ENCODE results near the gene ZNF512. TPM values are rescaled to one million over a fixed set of nuclear protein-coding genes. Genes with fewer than 3 reads are reported as not detected.
A peak's percentile ranks its signal among the peaks of the same experiment; 100 is the strongest.
"Not testable (repeated sequence)": the region's sequence is repeated elsewhere in the genome, so short reads cannot be mapped to it uniquely, and the experiment has no call there.

Gene ZNF512, protein sequence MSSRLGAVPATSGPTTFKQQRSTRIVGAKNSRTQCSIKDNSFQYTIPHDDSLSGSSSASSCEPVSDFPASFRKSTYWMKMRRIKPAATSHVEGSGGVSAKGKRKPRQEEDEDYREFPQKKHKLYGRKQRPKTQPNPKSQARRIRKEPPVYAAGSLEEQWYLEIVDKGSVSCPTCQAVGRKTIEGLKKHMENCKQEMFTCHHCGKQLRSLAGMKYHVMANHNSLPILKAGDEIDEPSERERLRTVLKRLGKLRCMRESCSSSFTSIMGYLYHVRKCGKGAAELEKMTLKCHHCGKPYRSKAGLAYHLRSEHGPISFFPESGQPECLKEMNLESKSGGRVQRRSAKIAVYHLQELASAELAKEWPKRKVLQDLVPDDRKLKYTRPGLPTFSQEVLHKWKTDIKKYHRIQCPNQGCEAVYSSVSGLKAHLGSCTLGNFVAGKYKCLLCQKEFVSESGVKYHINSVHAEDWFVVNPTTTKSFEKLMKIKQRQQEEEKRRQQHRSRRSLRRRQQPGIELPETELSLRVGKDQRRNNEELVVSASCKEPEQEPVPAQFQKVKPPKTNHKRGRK
- 16.1 TPM for total RNA-seq
- long read RNA-seq, transcript ZNF512-208 (13 exons, 3,543 nt), result minor isoform, 10 of 36 reads
- long read RNA-seq, transcript ZNF512-202 (14 exons, 3,417 nt), result minor isoform, 5 of 36 reads
- long read RNA-seq, transcript ZNF512-201 (14 exons, 3,541 nt), result major isoform, 11 of 36 reads
- long read RNA-seq, partial matches to known transcripts, result 7 of 36 reads
- long read RNA-seq, other reads (novel, unspliced or antisense), result 3 of 36 reads

DNA sequence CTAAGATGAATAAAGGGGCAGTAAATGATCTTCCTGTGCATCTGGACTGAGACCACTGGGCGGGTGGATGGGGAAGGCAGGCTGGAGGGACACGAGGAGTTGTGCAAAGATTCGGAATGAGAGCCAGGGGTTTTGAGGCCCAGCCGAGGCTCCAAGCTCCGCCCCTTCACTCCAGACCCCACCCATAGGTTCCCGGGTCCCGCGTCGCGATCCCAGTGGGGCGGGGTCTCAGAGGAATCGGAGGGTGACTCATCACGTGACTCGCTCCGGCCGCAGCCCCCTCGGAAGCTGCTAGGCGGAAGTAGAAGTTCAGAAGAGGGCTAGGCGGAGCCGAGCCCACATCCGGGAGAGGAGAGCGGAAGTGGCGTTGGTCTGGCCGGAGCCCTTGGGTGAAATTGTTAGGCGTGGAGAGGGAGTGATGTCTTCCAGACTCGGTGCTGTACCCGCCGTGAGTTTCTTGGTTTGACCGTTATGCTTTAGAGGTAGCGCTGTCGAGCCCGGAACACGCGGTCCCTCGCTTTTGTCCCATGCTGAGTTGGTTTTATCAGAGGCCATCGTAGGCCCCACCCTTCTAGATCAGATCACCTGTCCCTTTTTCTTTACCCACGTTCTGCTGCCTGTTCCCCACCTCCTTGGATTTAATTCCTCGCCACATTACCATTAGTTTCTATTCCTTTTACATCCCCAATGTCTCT is at the start of gene ZNF512:
ZNF512 (plus strand) TSS at position 348 of the 695 bp plus-strand sequence; CDS start at position 419, 71 bp downstream.
- no peaks in the 10 kb centered on the region for H3K27me3 ChIP-seq (ENCODE audit: low read depth)
- H3K36me3 ChIP-seq, result no peaks in the 10 kb centered on the region
- intact Hi-C loops (cut with micrococcal nuclease), result no loop called here
- peaks cover 25% of the 10 kb centered on the region for H3K9me3 ChIP-seq (replicated peaks)
- TF ChIP-seq, protein P1, sequence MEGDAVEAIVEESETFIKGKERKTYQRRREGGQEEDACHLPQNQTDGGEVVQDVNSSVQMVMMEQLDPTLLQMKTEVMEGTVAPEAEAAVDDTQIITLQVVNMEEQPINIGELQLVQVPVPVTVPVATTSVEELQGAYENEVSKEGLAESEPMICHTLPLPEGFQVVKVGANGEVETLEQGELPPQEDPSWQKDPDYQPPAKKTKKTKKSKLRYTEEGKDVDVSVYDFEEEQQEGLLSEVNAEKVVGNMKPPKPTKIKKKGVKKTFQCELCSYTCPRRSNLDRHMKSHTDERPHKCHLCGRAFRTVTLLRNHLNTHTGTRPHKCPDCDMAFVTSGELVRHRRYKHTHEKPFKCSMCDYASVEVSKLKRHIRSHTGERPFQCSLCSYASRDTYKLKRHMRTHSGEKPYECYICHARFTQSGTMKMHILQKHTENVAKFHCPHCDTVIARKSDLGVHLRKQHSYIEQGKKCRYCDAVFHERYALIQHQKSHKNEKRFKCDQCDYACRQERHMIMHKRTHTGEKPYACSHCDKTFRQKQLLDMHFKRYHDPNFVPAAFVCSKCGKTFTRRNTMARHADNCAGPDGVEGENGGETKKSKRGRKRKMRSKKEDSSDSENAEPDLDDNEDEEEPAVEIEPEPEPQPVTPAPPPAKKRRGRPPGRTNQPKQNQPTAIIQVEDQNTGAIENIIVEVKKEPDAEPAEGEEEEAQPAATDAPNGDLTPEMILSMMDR (IDR thresholded peaks at IDR 0.05; ENCODE audit: borderline replicate concordance), result no peak
- peak within 1 kb of the TSS; percentile 77 for H3K4me3 ChIP-seq
- H3K27ac ChIP-seq (replicated peaks), result peak within 1 kb of the TSS; percentile 67
- DNase-seq, result peak; percentile 86
- H3K4me1 ChIP-seq, result peaks cover 30% of the 10 kb centered on the region

DNA sequence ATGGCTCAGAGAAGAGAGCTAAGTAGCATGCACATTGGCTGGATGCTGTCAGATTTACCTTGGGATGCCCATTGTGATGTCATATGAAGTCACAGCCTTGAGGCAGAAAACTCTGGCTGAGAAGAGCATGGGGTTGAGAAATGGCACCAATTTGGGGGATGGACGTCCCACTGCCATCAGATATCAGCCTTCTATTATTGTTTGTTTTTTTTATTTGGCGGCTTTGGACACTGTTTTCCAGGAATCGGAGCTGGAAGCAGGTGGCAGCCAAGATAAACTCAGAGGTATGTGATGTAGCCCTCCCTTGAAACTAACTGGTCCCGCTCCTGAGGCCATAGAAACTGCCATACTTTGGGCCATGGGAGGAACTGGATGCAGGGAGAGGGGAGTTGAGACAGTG is 45.6 kb upstream of the ZNF512 start:
- Histone ChIP-seq H3K9me3 (replicated peaks) (no peaks in the 10 kb centered on the region), H3K36me3 (no peaks in the 10 kb centered on the region), H3K27ac (replicated peaks) (no peak overlapping the region), H3K4me1 (no peaks in the 10 kb centered on the region), H3K4me3 (no peak overlapping the region), H3K27me3 (ENCODE audit: low read depth) (peaks cover 28% of the 10 kb centered on the region)
- intact Hi-C loops (cut with micrococcal nuclease), result no loop called here
- TF ChIP-seq, protein P1 (IDR thresholded peaks at IDR 0.05; ENCODE audit: borderline replicate concordance), result no peak
- no peak for DNase-seq

DNA sequence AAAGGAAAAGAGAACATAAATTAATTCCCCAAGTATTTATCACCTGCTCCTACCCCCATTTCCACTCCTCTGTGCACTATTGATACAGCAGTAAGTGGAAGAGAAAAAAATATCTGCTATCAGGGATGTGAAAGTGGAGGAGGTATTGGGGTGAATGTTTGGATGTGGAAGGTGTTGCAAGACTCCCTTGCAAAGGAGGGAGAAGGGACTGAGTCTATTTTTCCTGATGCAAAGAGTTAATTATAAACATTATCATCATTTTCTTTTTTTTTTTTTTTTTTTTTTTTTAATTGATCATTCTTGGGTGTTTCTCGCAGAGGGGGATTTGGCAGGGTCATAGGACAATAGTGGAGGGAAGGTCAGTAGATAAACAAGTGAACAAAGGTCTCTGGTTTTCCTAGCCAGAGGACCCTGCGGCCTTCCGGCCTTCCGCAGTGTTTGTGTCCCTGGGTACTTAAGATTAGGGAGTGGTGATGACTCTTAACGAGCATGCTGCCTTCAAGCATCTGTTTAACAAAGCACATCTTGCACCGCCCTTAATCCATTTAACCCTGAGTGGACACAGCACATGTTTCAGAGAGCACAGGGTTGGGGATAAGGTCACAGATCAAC is 43.9 kb upstream of the ZNF512 start:
- H3K27ac ChIP-seq (replicated peaks); H3K9me3 ChIP-seq (replicated peaks); H3K36me3 ChIP-seq; H3K4me1 ChIP-seq; H3K4me3 ChIP-seq; DNase-seq; intact Hi-C loops (cut with micrococcal nuclease): not testable (repeated sequence)
- H3K27me3 ChIP-seq (ENCODE audit: low read depth), result peaks cover 28% of the 10 kb centered on the region

DNA sequence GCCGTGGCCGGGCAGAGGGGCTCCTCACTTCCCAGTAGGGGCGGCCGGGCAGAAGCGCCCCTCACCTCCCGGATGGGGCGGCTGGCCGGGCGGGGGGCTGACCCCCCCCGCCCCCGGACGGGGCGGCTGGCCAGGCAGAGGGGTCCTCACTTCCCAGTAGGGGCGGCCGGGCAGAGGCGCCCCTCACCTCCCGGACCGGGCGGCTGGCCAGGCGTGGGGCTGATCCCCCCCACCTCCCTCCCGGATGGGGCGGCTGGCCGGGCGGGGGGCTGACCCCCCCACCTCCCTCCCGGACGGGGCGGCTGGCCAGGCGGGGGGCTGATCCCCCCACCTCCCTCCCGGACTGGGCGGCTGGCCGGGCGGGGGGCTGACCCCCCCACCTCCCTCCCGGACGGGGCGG is 43.2 kb upstream of the ZNF512 start:
- DNase-seq; H3K4me1 ChIP-seq; intact Hi-C loops (cut with micrococcal nuclease); H3K4me3 ChIP-seq; H3K9me3 ChIP-seq (replicated peaks); H3K27ac ChIP-seq (replicated peaks); H3K36me3 ChIP-seq: not testable (repeated sequence)
- peaks cover 28% of the 10 kb centered on the region for H3K27me3 ChIP-seq (ENCODE audit: low read depth)

DNA sequence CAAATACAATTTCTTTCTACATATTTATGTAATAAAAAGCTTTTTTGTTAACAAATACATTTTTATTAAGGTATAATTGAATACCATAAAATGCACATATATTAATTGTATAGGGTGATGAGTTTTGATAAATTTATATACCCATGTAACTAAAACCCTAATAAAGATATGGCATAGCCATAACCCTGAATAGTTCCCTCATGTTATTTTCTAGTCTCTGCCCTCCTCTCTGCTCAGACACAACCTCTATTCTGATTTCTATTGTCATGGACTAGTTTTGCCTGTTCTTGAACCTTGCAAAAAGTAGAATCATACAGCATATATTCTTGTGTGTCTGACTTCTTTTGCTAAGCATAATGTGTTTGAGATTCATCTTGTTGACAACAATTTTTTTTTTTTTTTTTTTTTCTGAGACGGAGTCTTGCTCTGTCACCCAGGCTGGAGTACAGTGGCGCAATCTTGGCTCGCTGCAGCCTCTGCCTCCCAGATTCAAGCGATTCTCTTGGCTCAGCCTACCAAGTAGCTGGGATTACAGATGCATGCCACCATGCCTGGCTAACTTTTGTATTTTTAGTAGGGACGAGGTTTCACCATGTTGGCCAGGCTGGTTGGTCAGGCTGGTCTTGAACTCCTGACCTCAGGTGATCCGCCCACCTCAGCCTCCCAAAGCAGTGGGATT is 38.6 kb upstream of the ZNF512 start:
- TF ChIP-seq, protein P1 (IDR thresholded peaks at IDR 0.05; ENCODE audit: borderline replicate concordance), result no peak
- Histone ChIP-seq H3K4me3 (no peak overlapping the region), H3K27ac (replicated peaks) (no peak overlapping the region), H3K9me3 (replicated peaks) (peaks cover 19% of the 10 kb centered on the region), H3K4me1 (no peaks in the 10 kb centered on the region), H3K27me3 (ENCODE audit: low read depth) (no peaks in the 10 kb centered on the region), H3K36me3 (no peaks in the 10 kb centered on the region)
- DNase-seq, result no peak
- intact Hi-C loops (cut with micrococcal nuclease), result no loop called here
